GM12878 (cell line): Measurements from ENCODE around the gene COA3. TPM values are rescaled to one million over a fixed set of nuclear protein-coding genes. Genes with fewer than 3 reads are reported as not detected.

Source experiments
- ATAC-seq: fragments of 200-7000 bp; cut with Tn5 transposase; 3 replicates; pipeline ENCODE4 v1.9.1; 2020; ENCODE audit warnings: mild to moderate bottlenecking, moderate library complexity
- BruUV-seq: library from RNA; stranded (reverse); fragments of 400-500 nt; replicated peaks from 2 replicates; lab custom pipeline; 2021; lab: Mats Ljungman, UMichigan
- CTCF ChIA-PET: fragments of 300-600 bp; sonication (Branson Sonifier 250); formaldehyde crosslinking; extraction: SDS; loops from one replicate; lab custom pipeline; 2021; ENCODE audit warnings: inconsistent platforms; lab: Yijun Ruan, JAX
- POLR2A ChIA-PET: fragments of 350-600 bp; formaldehyde crosslinking; extraction: SDS; loops from one replicate; lab custom pipeline; 2021; ENCODE audit warnings: inconsistent platforms; lab: Charles Lee
- RAD21 ChIA-PET: fragments of 300-600 bp; sonication (Branson Sonifier 250); formaldehyde crosslinking; loops from one replicate; lab custom pipeline; 2023; ENCODE audit warnings: antibody characterized with exemption; ENCODE audit not compliant: unreplicated experiment; lab: Charles Lee
- SMC1A ChIA-PET: fragments of 300-600 bp; sonication (Branson Sonifier 250); formaldehyde crosslinking; loops from one replicate; lab custom pipeline; 2023; ENCODE audit not compliant: unreplicated experiment, uncharacterized antibody; lab: Charles Lee
- DNase-seq: peaks from one replicate; pipeline ENCODE4 v3.0.0-alpha.2; 2011; ENCODE audit warnings: low read depth, low spot score
- FAIRE-seq: peaks from 3 replicates; lab custom pipeline; 2011; peaks lifted over from hg19 to GRCh38; lab: Jason Lieb, UNC
- H2AFZ ChIP-seq: 2 replicates; pipeline ENCODE4 v1.6.0; 2011; ENCODE audit warnings: low read depth, low read length, control low read depth; ENCODE audit not compliant: control insufficient read depth
- H3K27ac ChIP-seq: 2 replicates; pipeline ENCODE4 v1.5.1; 2011; ENCODE audit warnings: control low read depth; ENCODE audit not compliant: control insufficient read depth, insufficient read depth
- H3K27me3 ChIP-seq, 2 experiments: replicated peaks in 1 of 2; 2 replicates each; pipeline versions ENCODE4 v1.6.0 to v1.6.1; 2011; ENCODE audit warnings: low read length in 1 of 2; ENCODE audit not compliant: control insufficient read depth in 2 of 2, insufficient read depth in 2 of 2
- H3K36me3 ChIP-seq, 2 experiments: 2 replicates each; pipeline ENCODE4 v1.5.1; 2011; ENCODE audit warnings: low read length in 1 of 2; ENCODE audit not compliant: control insufficient read depth in 2 of 2, insufficient read depth in 2 of 2
- H3K4me1 ChIP-seq: 2 replicates; pipeline ENCODE4 v1.6.1; 2011; ENCODE audit warnings: mild to moderate bottlenecking, low read length, moderate library complexity, mixed read lengths; ENCODE audit not compliant: control insufficient read depth, insufficient read depth
- H3K4me2 ChIP-seq: 2 replicates; pipeline ENCODE4 v1.6.0; 2011; ENCODE audit warnings: control low read depth; ENCODE audit not compliant: control insufficient read depth, insufficient read depth
- H3K4me3 ChIP-seq: fragments of 200-600 bp; sonication (generic); 2 replicates; pipeline ENCODE4 v1.5.1; 2016
- H3K79me2 ChIP-seq: 2 replicates; pipeline ENCODE4 v1.6.0; 2011; ENCODE audit warnings: low read length; ENCODE audit not compliant: control insufficient read depth, insufficient read depth
- H3K9ac ChIP-seq: 2 replicates; pipeline ENCODE4 v1.8.0; 2011; ENCODE audit warnings: low read length, control low read depth, mixed read lengths; ENCODE audit not compliant: control insufficient read depth, insufficient read depth
- H3K9me3 ChIP-seq: replicated peaks from 3 replicates; pipeline ENCODE4 v1.5.1; 2011; ENCODE audit warnings: mild to moderate bottlenecking, low read length; ENCODE audit not compliant: control insufficient read depth, insufficient read depth
- H4K20me1 ChIP-seq: 2 replicates; pipeline ENCODE4 v1.6.0; 2011; ENCODE audit not compliant: control insufficient read depth, insufficient read depth
- BRCA1 ChIP-seq: IDR thresholded peaks from 2 replicates; pipeline ENCODE4 v1.6.1; 2011; ENCODE audit warnings: low read depth, low read length, improper control_type of control experiment
- CEBPB ChIP-seq, 2 experiments: fragments of 150-350 bp in 1 of 2; IDR thresholded peaks; 2 replicates each; pipeline ENCODE4 v1.6.1; 2012 to 2014; ENCODE audit warnings: low read depth in 2 of 2, low read length in 2 of 2, borderline replicate concordance in 1 of 2, inconsistent platforms in 1 of 2
- HDGF ChIP-seq: fragments of 450-650 bp; IDR thresholded peaks from 2 replicates; pipeline ENCODE4 v1.6.1; 2016; ENCODE audit warnings: antibody characterized with exemption
- KAT2A ChIP-seq: conservative IDR thresholded peaks from 2 replicates; pipeline ENCODE4 v1.6.1; 2011; ENCODE audit warnings: low read depth, low read length; ENCODE audit not compliant: control insufficient read depth
- NKRF ChIP-seq: fragments of 450-650 bp; conservative IDR thresholded peaks from 2 replicates; pipeline ENCODE4 v1.6.1; 2017; ENCODE audit warnings: mild to moderate bottlenecking, moderate library complexity
- REST ChIP-seq: IDR thresholded peaks from 2 replicates; pipeline ENCODE4 v1.6.1; 2012; ENCODE audit warnings: mild to moderate bottlenecking, low read depth, low read length
- ZNF592 ChIP-seq: fragments of 450-650 bp; IDR thresholded peaks from 2 replicates; pipeline ENCODE4 v1.6.1; 2017; ENCODE audit warnings: mild to moderate bottlenecking, moderate library complexity
- WGBS: methylation state at CpG from one replicate; pipeline ENCODE4 v1.1.6; 2016; ENCODE audit warnings: low lambda C conversion rate; ENCODE audit not compliant: insufficient replicate concordance, insufficient coverage; ENCODE audit errors: missing lambda C conversion rate; 5-methylcytosine and 5-hydroxymethylcytosine counted together
- in situ Hi-C: fragments of 300-500 bp; cut with MboI; formaldehyde crosslinking; loops from 9 replicates; pipeline ENCODE4 v1.14.3; 2018; ENCODE audit warnings: mixed read lengths
- intact Hi-C: fragments of 100-400 bp; cut with micrococcal nuclease; formaldehyde crosslinking; loops from one replicate; pipeline ENCODE4 v1.14.2; 2022; ENCODE audit not compliant: unreplicated experiment
- polyA plus RNA-seq, 11 experiments: library from polyadenylated mRNA; depleted of rRNA in 4 of 11; unstranded in 6 of 11; stranded (reverse) in 5 of 11; fragments of >200 nt; fragmentation: Nextera tagmentation in 4 of 11; fragmentation: Illumina TruSeq in 1 of 11; extraction: Ambion mirVana in 4 of 11; extraction: Trizol in 1 of 11; gene quantifications; 1 replicate in 1 of 11; 2 replicates in 10 of 11; pipeline versions ENCODE4 v1.2.1 to v1.2.3, GENCODE V29; 2011 to 2016; ENCODE audit warnings: inconsistent platforms in 2 of 11, missing spikeins in 2 of 11, low read depth in 1 of 11
- total RNA-seq, 4 experiments: library from RNA; depleted of rRNA in 3 of 4; stranded (reverse); fragments of >200 nt in 3 of 4; fragmentation: Illumina TruSeq in 1 of 4; extraction: Trizol in 1 of 4; gene quantifications; 2 replicates each; pipeline versions ENCODE4 v1.2.1 to v1.2.3, GENCODE V29; 2013 to 2021

The COA3 gene
- total and polyA plus RNA-seq, 10 of the 15 experiments (the other 5 are each of a cell fraction or from before 2014, with no cell fraction given) = 45.2 to 161 (median 64.6) TPM

GRCh38 chr17:42760652-42761581 is 37.6 kb downstream of the COA3 start, which contains the start of gene RAMP2:
Gene RAMP2, plus strand, starts transcription at chr17:42761227. Its CDS starts 35 bp downstream, at chr17:42761262.
- Histone ChIP-seq H3K27ac (no peak within 1 kb of the TSS), H3K36me3 (no peaks in the 10 kb centered on the region), H4K20me1 (no peaks in the 10 kb centered on the region), H3K79me2 (no peaks in the 10 kb centered on the region), H3K4me2 (peak within 1 kb of the TSS; percentile 59), H3K4me3 (peak within 1 kb of the TSS; percentile 37; the same call in 1 of the 2 replicates), H3K9ac (no peak within 1 kb of the TSS), H2AFZ (peak within 1 kb of the TSS; percentile 41), H3K27me3 (no peaks in the 10 kb centered on the region), H3K9me3 (no peaks in the 10 kb centered on the region), H3K4me1 (peaks cover 17% of the 10 kb centered on the region)
- FAIRE-seq (no peak), DNase-seq (no peak), ATAC-seq (peak; percentile 36)
- RAD21 ChIA-PET = interaction anchor here (0.9 to 4.6 kb wide), 12 partner anchors 11 to 207 kb away, joined by 3 to 47 read pairs (median 5); partner anchors contain the start of genes PSMC3IP and VPS25
- CTCF ChIA-PET = interaction anchor here (0.8 to 8.1 kb wide), 12 partner anchors 12 to 183 kb away, joined by 3 to 164 read pairs (median 4); partner anchors contain the start of genes BECN1, PSMC3IP and VPS25
- POLR2A ChIA-PET = interaction anchor here (0.5 to 1.5 kb wide), 11 partner anchors 10 to 237 kb away, joined by 3 to 11 read pairs (median 3); partner anchors contain the start of genes MLX, PSMC3IP, RPL27 and VPS25
- intact Hi-C loops (loop anchor here (5.0 kb wide), 2 partner anchors 79 to 214 kb away; partner anchors contain the start of genes CCR10 and CNTNAP1), in situ Hi-C loops (loop anchor here (10.0 kb wide), 1 partner anchor 186 kb away; the partner anchor contains the start of gene PSMC3IP)
- no TSS peak for BruUV-seq
- 20% methylated on average over 56 of the region's 92 CpGs for WGBS
- SMC1A ChIA-PET = interaction anchor here (0.6 to 5.9 kb wide), 13 partner anchors 11 to 182 kb away, joined by 3 to 71 read pairs (median 5); partner anchors contain the start of genes PSMC3IP, RETREG3, TUBG1 and VPS25
- TF ChIP-seq HDGF (no peak), ZNF592 (no peak), BRCA1 (no peak), CEBPB (IDR thresholded peaks at IDR 0.05; ENCODE audit: borderline replicate concordance in 1 of 2, low read depth in 2 of 2, low read length in 2 of 2) (no peak), REST (peak; percentile 66; the same call in 1 of the 2 replicates), NKRF (no peak), KAT2A (no peak)
